Stimulated activated CD4-positive, alpha-beta T cell treated with anti-CD3 and anti-CD28 coated beads, Interleukin-15, amount 100 ng/mL, for 48 hours (primary cell): ENCODE measurements around the gene SLC39A11.
"Not testable (repeated sequence)": the region's sequence is repeated elsewhere in the genome, so short reads cannot be mapped to it uniquely, and the experiment has no call there.

Experiments used
- DNase-seq, 2 donors: peaks; one replicate each; pipeline ENCODE4 v3.0.0-alpha.2; 2020; ENCODE audit warnings: low read depth in 2 of 2

The SLC39A11 gene

DNA sequence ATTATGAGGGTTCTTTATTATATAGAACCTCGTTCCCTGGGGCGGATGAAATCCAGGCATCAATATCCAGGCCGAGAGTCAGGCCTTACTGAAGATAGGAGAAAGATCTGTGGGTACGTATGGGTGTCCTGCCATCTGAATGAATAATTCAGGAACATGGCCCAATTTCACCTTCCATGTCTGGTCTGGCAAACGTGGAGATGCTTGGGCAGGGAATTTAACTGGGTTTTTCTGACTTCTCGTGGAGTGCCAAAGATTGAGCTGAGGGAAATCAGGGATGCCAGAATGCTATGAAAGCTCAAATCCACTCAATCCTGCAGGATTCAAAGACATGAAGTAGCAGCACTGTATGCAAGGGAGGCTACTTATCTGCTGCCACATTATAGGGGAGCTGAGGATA lies 302.8 kb downstream of the SLC39A11 start:
- DNase-seq = no peak

DNA sequence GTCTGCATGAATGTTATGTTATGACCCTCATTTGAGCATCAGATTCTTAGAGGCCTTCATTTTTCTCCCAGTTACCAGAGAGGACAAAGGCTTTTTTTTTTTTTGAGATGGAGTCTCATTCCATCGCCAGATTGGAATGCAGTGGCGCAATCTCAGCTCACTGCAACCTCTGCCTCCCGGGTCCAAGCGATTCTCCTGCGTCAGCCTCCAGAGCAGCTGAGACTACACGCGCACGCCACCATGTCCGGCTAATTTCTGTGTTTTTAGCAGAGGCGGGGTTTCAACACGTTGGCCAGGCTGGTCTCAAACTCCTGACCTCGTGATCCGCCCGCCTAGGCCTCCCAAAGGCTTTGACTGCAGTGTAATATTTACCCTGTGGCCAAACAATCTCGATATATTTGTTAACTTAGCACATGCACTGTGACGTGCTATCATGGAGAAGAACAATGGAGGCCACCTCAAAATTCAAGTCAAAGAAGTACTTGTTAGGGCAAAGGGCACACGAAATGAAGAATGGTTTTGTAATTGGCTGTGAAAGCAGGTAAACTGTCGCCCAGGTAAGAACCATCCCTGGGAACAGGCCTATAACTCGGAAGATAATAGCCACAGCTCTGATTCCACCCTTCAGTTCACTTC lies 303.4 kb downstream of the SLC39A11 start:
- DNase-seq = no peak

DNA sequence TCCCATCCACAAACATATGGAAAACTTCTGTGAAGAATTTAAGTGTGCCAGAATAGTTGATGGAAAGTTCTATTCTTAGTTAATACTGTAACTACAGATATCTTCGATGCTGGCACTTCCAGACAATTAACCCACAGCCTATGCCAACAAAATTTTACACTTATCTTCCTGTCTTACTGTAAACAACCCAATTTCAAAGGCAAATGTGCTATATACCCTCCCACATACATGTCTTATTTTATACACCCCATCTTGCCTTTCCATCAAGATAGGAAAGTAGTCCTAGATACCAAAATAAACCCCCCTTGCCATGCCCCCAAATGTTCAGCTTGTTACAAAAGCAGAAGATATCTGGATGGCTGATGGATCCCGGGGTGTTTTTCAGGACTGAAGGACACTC lies 306.3 kb downstream of the SLC39A11 start:
- no peak for DNase-seq

DNA sequence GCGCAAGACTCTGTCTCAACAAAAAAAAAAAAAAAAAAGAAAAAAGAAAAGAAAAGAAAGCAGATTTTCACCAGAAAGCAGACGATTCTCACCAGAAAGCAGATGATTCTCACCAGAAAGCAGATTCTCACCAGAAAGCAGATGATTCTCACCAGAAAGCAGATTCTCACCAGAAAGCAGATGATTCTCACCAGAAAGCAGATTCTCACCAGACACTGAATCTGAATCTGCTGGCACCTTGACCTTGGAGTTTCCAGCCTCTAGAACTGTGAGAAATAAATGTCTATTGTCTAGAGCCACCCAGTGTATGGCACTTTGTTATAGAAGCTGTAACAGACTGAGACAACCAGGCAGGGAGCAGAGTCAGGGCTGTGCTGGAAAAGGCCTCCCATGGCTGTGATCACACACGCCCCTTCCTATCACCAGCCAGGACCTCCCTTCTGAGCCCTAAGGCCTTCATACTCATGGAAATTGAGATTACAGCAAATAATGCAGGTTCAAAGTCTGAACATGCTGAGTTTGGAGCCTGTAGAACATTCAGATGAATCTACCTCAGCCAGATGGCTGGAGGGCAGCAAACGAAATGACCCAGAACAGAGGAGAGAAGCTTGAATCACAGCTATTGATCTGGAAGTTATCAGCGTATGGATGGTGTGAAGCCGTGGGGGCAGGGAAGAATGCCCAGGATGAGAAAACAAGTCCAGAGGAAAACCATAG lies 309.3 kb downstream of the SLC39A11 start:
- DNase-seq = no peak

DNA sequence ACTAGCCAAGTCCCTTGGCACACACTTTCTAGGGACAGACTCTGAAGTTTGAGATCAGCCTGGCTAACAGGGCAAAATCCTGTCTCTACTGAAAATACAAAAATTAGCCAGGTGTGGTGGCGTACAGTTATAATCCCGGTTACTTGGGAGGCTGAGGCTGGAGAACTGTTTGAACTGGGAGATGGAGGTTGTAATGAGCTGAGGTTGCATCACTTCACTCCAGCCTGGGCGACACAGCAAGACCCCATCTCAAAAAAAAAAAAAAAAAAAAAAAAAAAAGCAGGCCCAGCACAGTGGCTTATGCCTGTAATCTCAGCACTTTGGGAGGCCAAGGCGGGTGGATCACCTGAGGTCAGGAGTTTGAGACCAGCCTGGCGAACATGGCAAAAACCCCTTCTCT lies 310.1 kb downstream of the SLC39A11 start:
- DNase-seq = not testable (repeated sequence)

DNA sequence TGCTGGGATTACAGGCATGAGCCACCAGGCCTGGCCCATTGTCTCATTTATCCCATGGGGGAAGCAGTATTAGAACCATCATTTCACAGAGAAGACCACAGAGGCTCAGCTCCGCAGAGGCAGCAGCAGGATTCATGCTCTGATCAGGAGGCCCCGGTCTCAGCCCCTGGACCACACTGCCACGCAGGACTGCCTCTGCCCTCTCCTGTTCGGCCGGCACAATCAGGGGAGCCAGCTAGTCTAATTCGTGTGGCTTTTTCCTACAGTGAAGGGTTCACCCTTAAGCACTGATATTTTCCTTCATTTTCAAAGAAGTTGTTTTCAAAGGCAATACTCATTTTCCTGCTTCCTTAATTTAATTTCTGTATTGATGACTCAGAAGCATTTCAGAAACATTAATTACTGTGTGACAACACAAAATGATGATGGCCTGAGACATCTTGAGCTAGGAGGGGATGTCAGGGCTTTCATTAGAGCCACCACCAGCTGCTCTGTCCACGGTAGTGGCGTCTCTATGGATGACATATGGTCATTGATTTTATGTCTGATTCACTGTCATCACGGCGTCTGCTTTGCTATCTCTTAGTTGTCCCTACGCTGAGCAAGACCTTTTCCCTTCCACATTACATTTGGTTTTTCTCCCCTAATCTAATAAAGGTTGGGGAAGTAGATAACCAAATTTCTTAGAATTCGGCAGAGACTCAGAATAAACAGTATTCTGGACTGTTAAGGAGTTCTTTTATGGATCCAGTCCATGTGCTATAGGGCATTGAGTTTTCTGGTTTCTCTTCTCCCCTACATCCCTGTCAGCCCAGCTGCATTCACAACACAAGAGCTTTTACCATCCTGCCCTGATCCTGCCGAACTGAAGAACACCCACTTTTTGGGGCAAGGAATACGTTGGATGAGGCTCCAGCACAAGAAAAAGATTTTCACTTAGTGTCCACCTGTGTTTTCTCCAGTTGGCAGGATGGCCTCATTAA lies 314.0 kb downstream of the SLC39A11 start:
- DNase-seq = no peak

DNA sequence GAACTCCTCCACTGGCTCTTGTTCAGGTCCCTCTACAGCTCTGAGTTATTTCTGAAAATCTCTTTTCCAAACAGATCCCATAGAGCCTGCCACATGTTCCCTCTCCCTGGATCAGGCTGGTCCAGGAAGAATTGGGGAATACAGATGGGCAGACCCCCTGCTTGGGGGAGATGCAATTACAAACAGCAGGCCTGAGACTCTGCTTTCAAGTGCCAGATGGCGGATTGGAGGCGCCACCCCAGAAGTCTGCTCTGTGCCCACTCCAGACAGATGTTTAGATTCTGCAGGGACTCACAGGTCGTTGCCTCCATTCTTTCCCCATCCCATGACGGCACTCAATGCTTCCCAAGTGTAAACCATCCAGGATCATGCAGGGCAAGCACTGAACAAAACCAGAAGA lies 316.6 kb downstream of the SLC39A11 start:
- no peak for DNase-seq

DNA sequence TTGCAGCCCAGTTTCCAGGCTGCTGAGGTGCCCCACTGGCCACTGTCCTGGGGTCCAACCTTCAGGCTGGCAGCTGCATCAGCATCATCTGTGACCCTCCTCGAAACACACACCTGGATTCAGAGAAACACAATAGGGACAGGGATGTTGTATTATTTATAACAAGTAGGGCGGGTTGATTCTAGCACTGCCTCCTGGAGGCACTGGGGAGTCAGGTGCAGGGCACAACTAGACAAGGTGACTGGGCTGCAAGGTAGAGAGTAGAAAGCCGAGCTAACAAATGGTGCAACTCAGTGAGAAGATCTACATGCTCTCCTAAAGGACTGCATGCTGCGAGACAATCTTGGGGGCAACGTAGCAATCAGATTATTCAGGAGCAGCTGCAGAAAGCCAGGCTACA lies 317.3 kb downstream of the SLC39A11 start:
- no peak for DNase-seq

DNA sequence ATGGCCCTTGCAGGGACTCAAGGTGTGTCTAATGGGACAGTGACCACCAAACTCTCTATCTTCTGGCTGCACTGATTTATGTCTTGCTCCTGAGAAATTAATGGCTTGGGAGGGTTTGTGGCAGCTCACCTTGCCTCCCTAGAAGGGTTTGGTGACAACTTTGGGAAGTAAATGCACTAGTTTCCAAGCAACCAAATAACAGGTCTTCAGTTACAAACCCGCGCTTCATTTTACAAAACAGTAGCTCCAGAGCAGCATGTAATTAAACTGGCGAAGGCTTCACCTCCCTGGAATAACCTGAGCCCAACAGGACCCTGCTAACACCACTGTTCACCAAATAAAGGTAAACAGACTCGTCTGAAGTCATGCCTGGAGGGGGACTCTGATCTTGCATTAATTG lies 318.3 kb downstream of the SLC39A11 start:
- no peak for DNase-seq

DNA sequence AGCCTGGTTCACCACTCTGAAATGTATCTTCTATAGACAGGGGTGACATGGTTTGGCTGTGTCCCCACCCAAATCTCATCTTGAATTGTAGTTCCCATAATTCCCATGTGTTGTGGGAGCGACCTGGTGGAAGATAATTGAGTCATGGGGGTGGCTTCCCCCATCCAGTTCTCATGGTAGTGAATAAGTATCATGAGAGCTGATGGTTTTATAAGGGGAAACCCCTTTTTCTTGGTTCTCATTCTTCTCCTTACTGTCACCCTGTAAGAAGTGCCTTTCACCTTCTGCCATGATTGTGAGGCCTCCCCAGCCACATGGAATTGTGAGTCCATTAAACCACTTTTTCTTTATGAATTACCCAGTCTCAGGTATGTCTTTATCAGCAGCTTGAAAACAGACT lies 319.3 kb downstream of the SLC39A11 start:
- not testable (repeated sequence) for DNase-seq

DNA sequence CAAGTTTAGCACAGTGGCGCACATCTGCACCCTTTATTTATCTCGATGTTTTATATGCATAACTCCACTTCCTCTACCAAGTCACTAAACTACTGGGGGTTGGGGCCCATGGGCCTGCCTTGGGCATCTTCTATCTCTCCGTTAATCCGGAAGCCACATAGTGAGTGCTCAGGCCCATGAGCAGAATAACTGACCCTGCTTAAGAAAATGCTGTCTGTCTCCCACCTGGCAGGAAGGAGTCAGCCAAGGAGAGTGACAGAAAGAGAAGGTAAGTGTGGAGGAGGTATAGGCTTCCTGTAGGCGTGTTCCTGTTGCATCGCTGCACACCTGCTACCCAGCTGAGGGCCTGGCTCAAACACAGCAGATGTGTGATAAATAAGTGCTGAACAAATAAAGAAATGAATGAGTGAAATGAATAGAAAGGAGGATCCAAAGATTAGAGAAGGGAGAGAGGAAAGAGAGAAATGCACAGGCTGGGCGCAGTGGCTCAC lies 320.1 kb downstream of the SLC39A11 start:
- no peak for DNase-seq

DNA sequence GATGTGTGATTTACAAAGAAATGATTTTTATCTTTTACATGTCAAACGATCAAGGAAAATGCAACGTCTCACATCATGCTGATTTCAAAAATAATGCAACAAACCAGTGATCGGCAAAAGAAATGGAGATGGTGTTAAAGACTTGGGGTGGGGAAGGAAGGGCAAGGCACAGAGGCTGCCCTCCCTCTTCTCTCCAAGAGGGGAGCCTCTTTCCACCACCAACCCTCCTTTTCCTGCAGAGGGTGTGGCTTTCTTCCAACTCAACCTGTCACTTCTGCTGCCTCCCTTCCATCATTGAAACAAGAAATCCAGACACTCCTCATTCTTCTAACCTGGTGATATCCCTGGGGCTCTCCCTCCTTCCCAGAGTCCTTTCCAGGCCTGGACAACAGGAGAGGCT lies 320.8 kb downstream of the SLC39A11 start:
- no peak for DNase-seq

DNA sequence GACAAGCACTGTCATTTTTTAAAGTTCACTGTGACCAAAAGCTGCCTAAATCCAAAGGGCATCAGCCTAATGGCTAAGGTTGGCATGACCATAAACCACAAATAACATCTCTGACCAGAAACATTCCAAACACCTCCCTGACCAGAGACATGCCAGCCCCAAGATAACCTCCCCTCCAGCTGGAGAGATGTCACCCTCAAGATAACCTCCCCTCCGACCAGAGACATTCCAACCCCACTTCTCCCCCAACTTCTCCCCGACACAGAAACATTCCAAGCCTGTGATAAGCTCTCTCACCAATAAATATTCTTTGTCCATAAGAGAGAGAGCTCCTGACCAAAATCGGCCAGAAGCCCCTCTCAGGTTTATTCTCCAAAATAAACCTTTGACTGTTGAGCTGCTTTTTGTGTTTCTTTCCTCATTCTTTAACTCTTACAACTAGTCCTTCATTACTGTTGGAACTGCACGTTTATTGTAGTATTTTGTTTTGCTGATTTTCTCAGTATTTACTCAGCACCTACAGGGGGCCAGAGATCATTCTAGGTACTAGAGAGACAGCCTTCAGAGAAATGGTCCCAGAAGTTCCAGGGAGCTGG lies 325.6 kb downstream of the SLC39A11 start:
- DNase-seq = no peak

DNA sequence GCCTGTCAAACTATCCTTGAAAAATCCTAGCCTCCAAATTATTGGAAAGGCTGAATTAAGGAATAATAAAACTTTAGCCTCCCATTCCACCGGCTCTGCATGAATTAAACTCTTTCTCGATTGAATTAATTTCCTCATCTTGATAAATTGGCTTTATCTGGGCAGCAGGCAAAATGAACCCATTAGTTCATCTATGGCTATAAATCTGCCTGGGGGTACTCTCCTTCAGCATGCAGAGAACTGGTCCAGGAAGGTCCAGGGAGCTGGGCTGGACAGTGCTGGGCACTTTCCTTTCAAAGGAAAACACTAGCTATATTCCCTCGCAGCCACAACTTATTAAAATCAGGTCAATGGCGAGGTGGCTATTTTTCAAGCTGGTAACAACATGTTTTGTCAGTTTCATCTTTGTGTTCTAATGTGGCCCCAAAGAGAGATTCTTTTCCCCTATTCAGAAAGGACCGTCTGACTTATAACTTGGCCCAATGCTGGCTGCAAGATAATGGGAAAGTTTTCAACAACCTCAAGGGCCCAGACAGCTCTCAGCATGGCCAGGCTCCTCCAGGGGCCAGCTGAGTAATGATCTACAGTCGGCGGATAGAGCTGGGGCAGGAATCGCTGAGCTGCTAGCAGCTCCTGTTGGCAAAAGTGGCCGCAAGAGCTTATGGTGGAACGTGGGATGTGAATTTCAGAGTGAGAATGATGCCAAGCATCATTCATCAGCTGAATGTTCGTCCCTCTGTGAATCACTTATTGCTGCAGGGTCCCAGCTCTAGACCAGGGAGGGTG lies 326.9 kb downstream of the SLC39A11 start:
- DNase-seq = no peak

DNA sequence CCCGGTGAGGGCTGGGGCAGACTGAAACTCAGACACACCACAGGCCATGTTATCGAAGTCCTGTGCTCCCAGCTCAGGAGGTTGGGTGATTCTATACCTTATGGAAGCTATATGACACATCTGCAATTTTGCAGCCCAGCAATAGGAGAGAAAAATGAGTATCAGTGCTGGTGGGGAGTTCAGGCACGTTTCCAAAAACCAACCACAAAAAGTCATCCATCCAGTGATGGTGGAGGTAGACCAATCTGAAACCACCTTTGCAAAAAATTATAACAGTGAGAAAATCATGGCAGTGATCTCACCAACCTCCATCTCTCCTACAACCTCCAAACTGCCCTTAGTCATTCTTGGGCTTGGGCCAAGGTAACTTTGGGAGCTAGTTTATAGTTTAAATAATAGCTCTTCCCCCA lies 327.9 kb downstream of the SLC39A11 start:
- DNase-seq = no peak

DNA sequence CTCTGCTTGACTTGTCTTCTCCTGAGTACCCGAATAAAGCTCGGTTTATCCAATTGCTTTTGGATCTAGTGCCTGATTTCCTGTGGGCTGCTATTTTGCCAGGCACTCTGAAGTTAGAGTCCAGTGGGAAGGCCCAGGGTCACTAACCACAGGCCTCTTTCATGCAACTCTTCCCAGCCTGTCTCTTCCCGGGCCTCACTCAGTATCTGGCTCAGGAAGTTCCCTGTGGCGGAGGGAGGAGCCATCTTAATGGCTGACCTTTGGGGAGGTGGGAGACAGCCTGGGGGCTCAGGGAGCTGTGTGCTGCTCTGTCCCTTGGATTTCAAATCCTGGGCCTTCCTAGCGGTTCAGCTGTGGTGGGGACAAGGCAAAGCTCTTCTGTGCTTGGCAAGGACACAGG lies 328.5 kb downstream of the SLC39A11 start:
- no peak for DNase-seq

DNA sequence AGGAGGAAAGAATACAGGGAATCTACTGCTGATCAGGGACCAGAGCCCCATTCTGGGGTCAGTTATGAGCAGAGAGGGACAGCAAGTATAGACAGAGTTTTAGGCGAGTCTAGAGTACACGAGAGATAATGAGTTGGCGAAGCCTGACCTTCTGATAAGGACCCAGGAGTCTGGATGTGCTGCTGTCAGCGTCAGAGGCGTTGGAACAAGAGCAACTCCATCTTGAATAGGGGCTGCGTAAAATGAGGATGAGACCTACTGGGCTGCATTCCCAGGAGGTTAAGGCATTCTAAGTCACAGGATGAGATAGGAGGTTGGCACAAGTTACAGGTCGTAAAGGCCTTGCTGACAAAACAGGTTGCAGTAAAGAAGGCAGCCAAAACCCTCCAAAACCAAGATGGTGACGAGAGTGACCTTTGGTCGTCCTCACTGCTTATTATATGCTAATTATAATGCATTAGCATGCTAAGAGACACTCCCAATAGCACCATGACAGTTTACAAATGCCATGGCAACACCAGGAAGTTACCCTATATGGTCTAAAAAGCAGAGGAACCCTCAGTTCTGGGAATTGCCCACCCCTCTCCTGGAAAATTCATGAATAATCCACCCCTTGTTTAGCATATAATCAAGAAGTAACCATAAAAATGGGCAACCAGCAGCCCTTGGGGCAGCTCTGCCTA lies 330.5 kb downstream of the SLC39A11 start:
- DNase-seq = not testable (repeated sequence)

DNA sequence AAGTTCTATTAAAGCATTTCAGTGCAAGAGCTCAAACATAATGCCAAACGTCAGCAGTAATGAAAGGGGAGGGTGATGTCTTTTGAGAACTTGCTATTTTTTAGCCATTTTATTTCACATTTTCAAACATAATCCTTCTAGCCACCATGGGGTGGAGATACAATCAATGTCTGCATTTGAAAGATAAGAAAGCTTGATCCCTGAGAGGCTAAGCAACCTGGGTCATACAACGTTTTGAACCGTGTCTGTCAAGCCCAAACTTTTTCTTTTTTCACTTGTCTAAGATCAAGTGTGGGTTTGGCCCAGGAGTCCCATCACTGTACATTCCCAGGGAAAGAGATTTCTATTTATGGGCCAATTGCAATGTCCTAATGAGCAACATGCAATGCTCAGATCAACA lies 331.1 kb downstream of the SLC39A11 start:
- DNase-seq = no peak

DNA sequence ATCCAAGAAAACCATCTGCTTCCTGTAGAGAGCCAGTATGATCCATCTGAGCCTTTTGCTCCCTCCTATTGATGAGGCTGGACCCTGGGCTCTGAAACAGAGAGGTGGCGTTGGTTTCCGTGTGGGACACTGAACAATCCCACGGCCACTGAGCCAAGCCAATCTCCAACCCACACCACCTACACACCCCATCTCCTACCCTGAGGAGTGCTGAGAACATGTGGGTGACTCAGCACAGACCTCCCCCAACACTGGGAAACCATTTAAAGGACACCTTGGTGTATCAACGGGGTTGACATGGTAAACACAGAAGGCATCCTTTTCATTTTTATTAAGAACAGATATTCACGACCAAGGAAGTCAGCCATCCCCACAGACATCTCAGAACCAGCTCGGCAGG lies 332.1 kb downstream of the SLC39A11 start:
- DNase-seq = no peak

DNA sequence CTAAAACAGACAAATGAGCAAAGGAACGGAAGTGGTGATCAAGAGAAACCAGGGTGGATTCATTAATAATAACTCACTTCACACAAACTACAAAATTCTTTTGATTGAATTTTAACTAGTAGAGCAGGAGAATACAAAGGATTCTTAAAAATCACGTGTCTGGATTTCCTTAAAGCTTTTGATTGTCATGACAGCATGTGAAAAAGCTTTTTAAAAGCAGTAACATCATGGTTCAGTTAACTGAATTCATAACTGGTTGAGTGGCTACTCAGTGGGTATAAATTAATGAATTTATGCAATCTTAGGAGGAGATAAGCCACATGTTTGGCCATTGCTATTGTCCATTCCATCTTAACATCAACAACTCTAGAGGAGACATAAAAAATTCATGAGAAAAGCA lies 333.2 kb downstream of the SLC39A11 start:
- DNase-seq = no peak

DNA sequence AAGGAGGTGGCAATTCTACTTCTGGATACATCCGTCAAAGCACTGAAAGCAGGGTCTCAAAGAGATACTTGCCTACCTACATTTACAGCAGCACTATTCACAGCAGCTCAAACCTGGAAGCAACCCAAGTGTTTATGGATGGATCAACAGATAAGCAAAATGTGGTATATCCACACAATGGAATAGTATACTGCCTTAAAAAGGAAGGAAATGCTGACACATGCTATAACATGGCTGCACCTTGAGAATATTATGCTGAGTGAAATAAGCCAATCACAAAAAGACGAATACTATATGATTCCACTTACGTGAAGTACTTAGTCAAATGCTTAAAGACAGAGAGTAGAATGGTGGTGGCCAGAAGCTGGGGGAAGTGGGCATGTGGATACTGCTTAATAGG lies 336.2 kb downstream of the SLC39A11 start:
- DNase-seq = no peak
